HG03354 (cell line): Measurements from ENCODE around the gene KIFC3.

ENCODE experiments used
- ATAC-seq: cut with Tn5 transposase; IDR thresholded peaks from one replicate; pipeline ENCODE4 v1.9.1; 2021; ENCODE audit warnings: mild to moderate bottlenecking; ENCODE audit not compliant: unreplicated experiment, poor library complexity, severe bottlenecking

The KIFC3 gene

DNA sequence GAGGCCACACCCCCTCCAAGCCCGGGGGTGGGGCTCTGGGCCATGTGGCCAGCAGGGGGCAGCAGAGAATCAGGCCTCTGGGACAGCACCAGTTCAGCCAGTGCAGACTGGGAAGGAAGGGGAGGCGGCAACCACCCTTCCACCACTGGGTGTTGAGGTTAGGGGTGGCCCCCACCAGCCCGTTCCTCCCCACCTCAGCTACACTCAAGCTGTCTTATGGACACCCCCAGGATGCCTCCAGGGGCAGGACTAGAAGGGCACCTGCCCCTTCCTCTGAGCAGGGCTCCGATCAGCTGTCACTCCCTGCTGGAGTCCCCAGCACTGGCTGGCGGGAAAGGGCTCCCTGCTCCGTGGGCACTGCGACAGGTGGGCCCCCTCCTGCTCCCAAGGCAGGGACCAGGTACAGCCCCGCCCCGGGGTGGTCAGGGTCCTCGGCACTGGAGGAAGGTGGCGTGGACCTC is 44.9 kb downstream of the KIFC3 start:
- ATAC-seq = peak; percentile 91

DNA sequence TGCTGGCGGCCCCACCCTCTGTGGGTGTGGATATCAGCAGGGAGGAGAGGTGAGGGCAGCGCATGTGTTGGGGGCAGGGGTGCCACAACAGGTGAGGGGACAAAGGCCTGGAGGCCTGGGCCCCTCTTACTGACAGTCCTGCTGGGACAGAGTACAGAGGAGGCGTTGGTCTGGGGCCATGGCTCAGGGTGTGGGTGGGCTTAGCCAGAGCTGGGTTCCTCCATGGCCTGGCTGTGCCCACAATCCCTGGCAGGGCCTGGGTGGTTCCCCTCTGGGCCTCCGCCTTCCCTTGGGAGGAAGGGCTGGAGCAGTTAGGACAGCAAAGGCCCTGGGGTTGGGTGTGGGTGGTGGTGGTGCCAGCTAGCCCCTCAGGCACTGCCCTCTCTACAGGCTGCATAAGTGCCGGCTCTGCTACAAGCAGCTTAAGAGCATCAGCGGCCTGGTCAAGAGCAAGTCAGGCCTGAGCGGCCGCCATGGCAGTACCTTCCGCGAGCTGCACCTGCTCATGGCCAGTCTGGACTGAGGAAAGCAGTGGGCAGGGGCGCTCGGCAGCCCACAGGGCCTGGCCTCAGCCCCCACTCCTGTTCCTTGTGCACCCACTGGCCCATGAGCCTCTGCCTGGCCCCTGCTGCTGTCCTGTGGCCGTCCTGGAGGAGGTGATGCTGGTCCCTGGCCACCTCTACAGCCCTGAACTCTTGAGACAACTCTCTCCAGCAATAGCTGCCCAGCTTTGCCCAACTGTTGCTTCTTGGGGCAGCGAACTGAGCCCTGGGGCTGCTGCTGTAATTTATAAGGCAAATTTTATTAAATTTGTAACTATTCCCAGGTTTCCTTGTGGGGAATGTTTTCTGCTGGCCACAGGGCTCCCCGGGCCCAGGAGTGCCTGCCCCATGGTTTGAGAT is 45.6 kb downstream of the KIFC3 start:
- peak; percentile 7 for ATAC-seq

DNA sequence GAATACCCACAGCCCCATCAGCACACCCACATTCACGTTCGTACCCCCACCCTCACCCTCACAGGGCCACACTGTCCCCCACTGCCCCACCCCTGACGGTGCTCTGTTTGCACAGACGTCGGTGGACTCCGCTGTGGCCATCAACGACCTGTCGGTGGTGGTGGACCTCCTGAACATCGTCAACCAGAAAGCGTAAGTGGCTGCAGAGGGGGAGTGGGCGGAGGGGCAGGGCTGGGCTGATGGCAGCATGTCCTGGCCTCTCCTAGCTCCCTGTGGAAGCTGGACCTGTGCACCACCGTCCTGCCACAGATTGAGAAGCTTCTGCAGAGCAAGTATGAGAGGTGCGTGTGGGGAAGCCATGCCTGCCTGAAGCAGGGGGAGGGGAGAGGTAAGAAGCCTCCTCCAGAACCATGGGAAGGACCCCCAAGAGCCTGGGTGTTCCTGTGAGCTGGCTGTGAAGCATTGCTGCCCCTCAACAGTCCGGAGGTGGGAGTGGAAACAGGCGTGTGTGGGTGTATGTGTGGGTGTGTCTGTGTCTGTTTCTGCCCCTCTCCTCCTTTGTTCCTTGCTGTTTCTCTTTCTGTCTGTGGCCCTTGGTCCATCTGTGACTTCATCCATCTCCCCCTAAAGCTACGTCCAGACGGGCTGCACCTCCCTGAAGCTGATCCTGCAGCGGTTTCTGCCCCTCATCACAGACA is 46.4 kb downstream of the KIFC3 start:
- ATAC-seq = no peak

GRCh38 chr16:57755061-57755684 is 47.1 kb downstream of the KIFC3 start:
- no peak for ATAC-seq

DNA sequence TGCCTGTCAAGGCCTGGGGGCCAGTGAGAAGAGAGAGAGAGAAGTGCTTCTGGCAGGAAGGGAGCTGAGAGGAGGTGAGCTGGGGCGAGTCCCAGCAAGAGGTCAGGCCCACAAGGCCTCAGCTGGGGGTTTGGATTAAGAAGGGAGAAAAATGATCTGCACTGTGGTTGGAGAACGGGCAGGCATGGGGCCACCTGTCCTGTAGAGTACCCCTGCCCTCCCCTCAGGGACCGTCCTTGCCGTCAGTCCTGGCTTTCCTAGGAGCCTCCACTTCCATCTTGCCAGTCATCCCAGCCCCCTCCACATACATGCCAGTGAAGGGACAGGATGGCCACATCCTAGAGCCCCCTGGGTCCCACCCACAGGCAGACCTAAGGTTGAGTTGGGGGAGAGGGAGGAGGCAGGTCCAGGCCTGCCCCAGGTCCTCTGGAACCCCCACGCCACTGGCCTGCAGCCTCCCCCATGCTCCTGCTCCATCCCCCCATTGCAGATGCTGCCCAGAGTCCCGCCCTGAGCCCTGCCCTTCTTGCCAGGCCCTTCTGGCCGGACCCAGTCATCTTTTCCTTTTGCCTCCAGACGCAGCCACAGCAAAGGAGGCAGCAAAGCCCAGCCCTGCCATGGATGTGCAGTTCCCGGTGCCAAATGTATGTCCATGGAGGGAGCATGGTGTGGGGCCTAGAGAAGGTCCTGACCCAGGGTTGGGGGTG is 47.8 kb downstream of the KIFC3 start:
- no peak for ATAC-seq

- no peak for ATAC-seq
Measured at GRCh38 chr16:57753448-57754353, 48.6 kb downstream of the KIFC3 start.

DNA sequence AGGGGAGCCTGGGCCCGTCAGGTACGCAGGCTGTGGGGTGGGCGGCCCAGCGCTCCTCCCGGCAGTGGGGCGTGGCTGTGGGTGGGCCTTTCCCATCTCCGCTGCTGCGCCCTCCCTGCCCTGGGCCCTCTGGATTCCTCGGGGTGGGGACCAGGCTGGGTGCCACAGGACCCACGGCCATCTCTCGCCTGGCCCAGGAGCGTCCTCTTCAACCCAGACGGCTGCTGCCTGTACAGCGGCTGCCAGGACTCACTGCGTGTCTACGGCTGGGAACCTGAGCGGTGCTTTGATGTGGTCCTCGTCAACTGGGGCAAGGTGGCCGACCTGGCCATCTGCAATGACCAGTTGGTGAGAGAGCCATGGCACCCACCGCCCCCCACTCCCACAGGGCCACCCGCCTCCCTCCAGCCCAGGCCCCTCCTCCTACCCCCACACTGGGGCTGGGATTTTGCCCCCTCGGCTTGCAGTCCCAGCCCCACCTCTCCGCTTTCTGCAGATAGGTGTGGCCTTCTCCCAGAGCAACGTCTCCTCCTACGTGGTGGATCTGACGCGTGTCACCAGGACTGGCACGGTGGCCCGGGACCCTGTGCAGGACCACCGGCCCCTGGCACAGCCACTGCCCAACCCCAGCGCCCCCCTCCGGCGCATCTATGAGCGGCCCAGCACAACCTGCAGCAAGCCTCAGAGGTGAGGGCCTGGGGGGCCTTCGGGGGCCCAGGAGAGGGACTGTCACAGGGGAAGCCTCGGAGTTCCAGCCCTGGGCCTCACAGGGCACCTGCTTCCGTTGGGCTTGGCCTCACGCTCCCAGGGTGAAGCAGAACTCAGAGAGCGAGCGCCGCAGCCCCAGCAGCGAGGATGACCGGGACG is 49.5 kb downstream of the KIFC3 start:
- no peak for ATAC-seq

GRCh38 chr16:57752203-57752580 is 50.1 kb downstream of the KIFC3 start:
- no peak for ATAC-seq

DNA sequence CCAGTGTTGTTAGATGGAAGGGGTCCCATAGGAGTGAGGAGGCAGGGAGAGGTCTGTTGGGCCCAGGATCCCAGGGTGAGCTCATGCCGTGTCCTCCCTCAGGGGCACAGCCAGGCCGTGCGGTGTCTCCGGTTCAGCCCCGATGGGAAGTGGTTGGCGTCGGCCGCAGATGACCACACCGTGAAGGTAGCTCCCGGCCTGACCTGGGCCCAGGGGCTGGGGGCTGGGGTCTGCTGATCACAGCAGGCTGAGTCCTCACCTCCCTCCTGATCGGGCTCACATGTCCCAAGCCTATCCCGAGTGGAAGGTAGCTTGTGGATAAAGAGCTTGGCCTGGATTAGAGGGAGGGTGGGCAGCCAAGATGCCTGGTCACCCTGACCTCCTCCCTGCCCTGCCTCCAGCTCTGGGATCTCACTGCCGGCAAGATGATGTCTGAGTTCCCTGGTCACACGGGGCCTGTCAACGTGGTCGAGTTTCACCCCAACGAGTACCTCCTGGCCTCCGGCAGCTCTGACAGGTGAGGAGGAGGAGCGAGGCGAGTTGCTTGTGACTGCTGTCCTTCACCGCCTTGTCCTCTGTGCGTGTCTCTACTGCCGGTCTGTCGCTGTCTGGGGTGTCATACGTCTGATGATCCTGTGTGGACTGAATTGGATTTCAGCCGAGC is 50.6 kb downstream of the KIFC3 start:
- ATAC-seq = no peak

- ATAC-seq = no peak
Measured at GRCh38 chr16:57750796-57751538, 51.3 kb downstream of the KIFC3 start.

DNA sequence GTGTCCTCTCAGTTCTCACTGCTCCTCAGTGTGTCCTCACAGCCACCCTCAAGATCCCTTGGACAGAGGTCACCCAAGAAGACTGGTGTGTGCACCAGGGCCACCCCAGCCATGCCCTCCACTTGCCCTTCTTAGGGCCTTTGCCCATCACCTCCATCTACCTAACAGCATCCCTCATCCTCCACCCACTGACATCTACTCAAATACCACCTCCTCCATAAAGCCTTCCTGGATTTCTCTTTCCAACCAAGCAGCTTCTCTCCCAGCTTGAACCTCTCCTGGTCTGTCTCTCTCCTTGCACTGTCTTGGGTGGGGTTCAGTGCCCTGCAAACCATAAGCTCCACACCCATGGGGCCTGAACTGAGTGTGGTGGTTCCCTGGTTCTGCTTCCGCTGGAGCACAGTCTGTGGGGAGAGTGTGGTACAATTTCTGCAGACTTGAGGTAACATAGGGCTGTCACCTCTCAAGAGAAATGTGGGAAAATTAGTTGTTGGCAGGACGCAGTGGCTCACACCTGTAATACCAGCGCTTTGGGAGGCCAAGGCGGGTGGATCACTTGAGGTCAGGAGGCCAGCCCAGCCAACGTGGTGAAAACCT is 52.3 kb downstream of the KIFC3 start:
- no peak for ATAC-seq

- no peak for ATAC-seq
Measured at GRCh38 chr16:57749101-57749692, 53.1 kb downstream of the KIFC3 start.

- ATAC-seq = no peak
Measured at GRCh38 chr16:57748596-57748995, 53.7 kb downstream of the KIFC3 start.

GRCh38 chr16:57747996-57748395 is 54.3 kb downstream of the KIFC3 start:
- ATAC-seq = no peak

GRCh38 chr16:57747496-57747895 is 54.8 kb downstream of the KIFC3 start:
- ATAC-seq = no peak

DNA sequence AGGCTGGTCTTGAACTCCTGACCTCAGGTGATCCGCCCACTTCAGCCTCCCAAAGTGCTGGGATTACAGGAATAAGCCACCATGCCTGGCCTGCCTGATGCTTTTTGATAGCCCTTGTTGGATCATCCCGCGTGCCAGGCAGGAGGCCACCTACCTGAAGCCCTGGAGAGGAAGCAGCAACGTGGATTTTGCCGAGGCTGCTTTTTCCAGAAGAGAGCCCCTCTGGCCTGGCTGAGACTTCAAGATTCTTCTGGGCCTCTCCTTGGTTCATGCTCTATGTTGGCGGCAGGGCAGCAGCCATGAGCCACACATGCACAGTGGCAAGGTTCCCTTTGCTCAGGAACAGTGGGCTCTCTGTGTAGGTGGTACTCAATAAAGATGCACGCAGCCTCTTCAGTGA is 55.2 kb downstream of the KIFC3 start:
- ATAC-seq = no peak
